HepG2 (cell line): Measurements from ENCODE around the gene DGCR8. TPM values are rescaled to one million over a fixed set of nuclear protein-coding genes. Genes with fewer than 3 reads are reported as not detected.

Source experiments
- ATAC-seq: fragments of 200-7000 bp; cut with Tn5 transposase; 3 replicates; pipeline ENCODE4 v1.9.1; 2020; ENCODE audit warnings: mild to moderate bottlenecking, moderate library complexity
- BruUV-seq: library from RNA; stranded (reverse); fragments of 400-500 nt; replicated peaks from 2 replicates; lab custom pipeline; 2021; lab: Mats Ljungman, UMichigan
- CTCF ChIA-PET: fragments of 300-600 bp; formaldehyde crosslinking; extraction: SDS; loops from one replicate; lab custom pipeline; 2021; ENCODE audit warnings: low total read pairs, inconsistent platforms, low intra/inter-chr PET ratio; lab: Yijun Ruan, JAX
- POLR2A ChIA-PET: fragments of 350-600 bp; sonication (Branson Sonifier 250); formaldehyde crosslinking; loops from one replicate; lab custom pipeline; 2020; ENCODE audit warnings: antibody characterized with exemption, inconsistent platforms; lab: Yijun Ruan, JAX
- DNase-seq: peaks from one replicate; pipeline ENCODE4 v3.0.0-alpha.2; 2015; ENCODE audit warnings: low spot score
- FAIRE-seq: peaks from 3 replicates; lab custom pipeline; 2011; peaks lifted over from hg19 to GRCh38; lab: Jason Lieb, UNC
- H2AFZ ChIP-seq: one replicate; pipeline ENCODE4 v1.6.1; 2011; ENCODE audit warnings: low read length, inconsistent platforms
- H3K27ac ChIP-seq: fragments of 300-600 bp; 3 replicates; pipeline ENCODE4 v1.8.0; 2011; ENCODE audit warnings: mixed run types, mild to moderate bottlenecking, mixed read lengths, low read length, inconsistent platforms; ENCODE audit not compliant: insufficient read depth; ENCODE audit errors: extremely low read length
- H3K27me3 ChIP-seq, 2 experiments: fragments of 200-600 bp in 1 of 2; 2 replicates in 1 of 2; 3 replicates in 1 of 2; pipeline versions ENCODE4 v1.6.0 to v1.8.0; 2011; ENCODE audit warnings: low read length in 2 of 2, mild to moderate bottlenecking in 2 of 2, moderate library complexity in 2 of 2, inconsistent platforms in 1 of 2; ENCODE audit not compliant: insufficient read depth in 2 of 2, control insufficient read depth in 1 of 2
- H3K36me3 ChIP-seq, 2 experiments: fragments of 200-600 bp in 1 of 2; replicated peaks in 1 of 2; 2 replicates in 1 of 2; 3 replicates in 1 of 2; pipeline versions ENCODE4 v1.5.1 to v1.8.0; 2011; ENCODE audit warnings: low read length in 2 of 2, inconsistent platforms in 1 of 2; ENCODE audit not compliant: insufficient read depth in 2 of 2, control insufficient read depth in 1 of 2
- H3K4me1 ChIP-seq: 2 replicates; pipeline ENCODE4 v1.5.1; 2012; ENCODE audit warnings: low read length, inconsistent platforms; ENCODE audit not compliant: insufficient read depth
- H3K4me2 ChIP-seq: 2 replicates; pipeline ENCODE4 v1.6.0; 2011; ENCODE audit warnings: low read depth, low read length, inconsistent platforms
- H3K4me3 ChIP-seq, 3 experiments: fragments of 200-600 bp in 1 of 3; sonication (generic), shearing (Covaris generic) in 1 of 3; replicated peaks in 1 of 3; 2 replicates each; pipeline ENCODE4 v1.5.1; 2011 to 2016; ENCODE audit warnings: low read length in 3 of 3, inconsistent platforms in 2 of 3, low read depth in 2 of 3, mild to moderate bottlenecking in 2 of 3, control low read depth in 1 of 3, mixed read lengths in 1 of 3; ENCODE audit not compliant: insufficient read depth in 1 of 3
- H3K79me2 ChIP-seq: one replicate; pipeline ENCODE4 v1.6.1; 2011; ENCODE audit warnings: low read length, inconsistent platforms; ENCODE audit not compliant: insufficient read depth
- H3K9ac ChIP-seq: 2 replicates; pipeline ENCODE4 v1.6.0; 2011; ENCODE audit warnings: mild to moderate bottlenecking, low read depth, low read length, inconsistent platforms; ENCODE audit not compliant: insufficient read depth
- H3K9me3 ChIP-seq: 2 replicates; pipeline ENCODE4 v1.5.1; 2012; ENCODE audit warnings: mild to moderate bottlenecking, low read length
- H4K20me1 ChIP-seq: 2 replicates; pipeline ENCODE4 v1.6.0; 2011; ENCODE audit warnings: inconsistent platforms, mild to moderate bottlenecking, low read length, moderate library complexity; ENCODE audit not compliant: insufficient read depth
- CENPBD1 ChIP-seq: sonication (generic); formaldehyde crosslinking; IDR thresholded peaks from 2 replicates; pipeline ENCODE4 v1.8.0; 2022; ENCODE audit warnings: missing genetic modification reagents, low read depth, mild to moderate bottlenecking, borderline replicate concordance
- GPN1 ChIP-seq: sonication (generic); formaldehyde crosslinking; IDR thresholded peaks from 2 replicates; pipeline ENCODE4 v1.5.1; 2020; ENCODE audit warnings: missing genetic modification reagents, borderline replicate concordance
- HNF1B ChIP-seq: sonication (generic); formaldehyde crosslinking; IDR thresholded peaks from 2 replicates; pipeline ENCODE4 v1.5.1; 2020; ENCODE audit warnings: mild to moderate bottlenecking, moderate library complexity, missing genetic modification reagents
- NBN ChIP-seq: fragments of 450-650 bp; conservative IDR thresholded peaks from 2 replicates; pipeline ENCODE4 v1.6.1; 2017
- NCOA5 ChIP-seq: sonication (generic); formaldehyde crosslinking; IDR thresholded peaks from 2 replicates; pipeline ENCODE4 v1.4.0; 2020; ENCODE audit warnings: missing genetic modification reagents
- NFAT5 ChIP-seq: sonication (generic); formaldehyde crosslinking; IDR thresholded peaks from 2 replicates; pipeline ENCODE4 v1.4.0; 2020; ENCODE audit warnings: missing genetic modification reagents
- PRDM15 ChIP-seq: sonication (generic); formaldehyde crosslinking; IDR thresholded peaks from 2 replicates; pipeline ENCODE4 v1.4.0; 2020; ENCODE audit warnings: missing genetic modification reagents
- SIN3A ChIP-seq: IDR thresholded peaks from 2 replicates; pipeline ENCODE4 v1.6.1; 2011; ENCODE audit warnings: low read depth, mild to moderate bottlenecking, control low read depth, low read length, borderline replicate concordance
- YEATS2 ChIP-seq: sonication (generic); formaldehyde crosslinking; IDR thresholded peaks from 2 replicates; pipeline ENCODE4 v1.4.0; 2020; ENCODE audit warnings: missing genetic modification reagents, borderline replicate concordance
- ZBTB7A ChIP-seq: sonication (generic); formaldehyde crosslinking; IDR thresholded peaks from 2 replicates; pipeline ENCODE4 v1.8.0; 2022; ENCODE audit warnings: mild to moderate bottlenecking, missing genetic modification reagents
- ZNF24 ChIP-seq: fragments of 450-650 bp; IDR thresholded peaks from 2 replicates; pipeline ENCODE4 v1.6.1; 2017; ENCODE audit warnings: antibody characterized with exemption, mild to moderate bottlenecking
- WGBS: methylation state at CpG from one replicate; pipeline ENCODE4 v1.1.6; 2017; ENCODE audit warnings: low lambda C conversion rate; 5-methylcytosine and 5-hydroxymethylcytosine counted together
- in situ Hi-C: cut with HindIII; loops from 2 replicates; pipeline ENCODE4 v1.10.0; 2017; ENCODE audit warnings: low pct_unique_long_range_greater_than_20kb; ENCODE audit not compliant: extremely low pct_ligation_motif_present
- intact Hi-C: fragments of 100-400 bp; cut with micrococcal nuclease; formaldehyde crosslinking; loops from one replicate; pipeline ENCODE4 v1.10.0; 2022; ENCODE audit not compliant: unreplicated experiment
- polyA plus RNA-seq, 8 experiments: library from polyadenylated mRNA; depleted of rRNA in 3 of 8; stranded (reverse) in 7 of 8; unstranded in 1 of 8; fragments of >200 nt; fragmentation: Illumina TruSeq in 4 of 8; extraction: Trizol in 4 of 8; gene quantifications; 2 replicates each; pipeline versions ENCODE4 v1.2.1 to v1.2.3, GENCODE V29; 2011 to 2016; ENCODE audit warnings: low read depth in 4 of 8, missing spikeins in 1 of 8, mixed read lengths in 1 of 8; ENCODE audit not compliant: insufficient read depth in 1 of 8
- total RNA-seq, 5 experiments: library from RNA; depleted of rRNA; stranded (reverse); fragments of >200 nt; fragmentation: Illumina TruSeq; extraction: Trizol; gene quantifications; 2 replicates each; pipeline ENCODE4 v1.2.3, GENCODE V29; 2016; ENCODE audit warnings: low read depth in 1 of 5
- TF ChIP-seq, protein P1 (sequence below): sonication (generic); formaldehyde crosslinking; conservative IDR thresholded peaks from 2 replicates; pipeline ENCODE4 v1.8.0; 2022; ENCODE audit warnings: low read depth, missing genetic modification reagents

Gene DGCR8
- total and polyA plus RNA-seq, 2 of the 13 experiments (the other 11 are each of a cell fraction or from before 2014, with no cell fraction given), result 10.2 to 23.2 TPM

- WGBS, result 95% methylated on average over 5 of the region's 16 CpGs
- Histone ChIP-seq H3K27ac (no peak overlapping the region), H3K4me3 (no peak overlapping the region), H3K9ac (no peak overlapping the region), H2AFZ (no peak overlapping the region), H3K27me3 (no peaks in the 10 kb centered on the region), H4K20me1 (0 out of 2 replicates have a peak, but pooled peaks cover 6% of the 10 kb centered on the region), H3K36me3 (peaks cover 1 to 5% of the 10 kb centered on the region in 2 experiments; a peak in 2 of 5 replicates), H3K79me2 (peaks cover 10% of the 10 kb centered on the region), H3K9me3 (no peaks in the 10 kb centered on the region), H3K4me1 (no peaks in the 10 kb centered on the region), H3K4me2 (no peak overlapping the region)
- intact Hi-C loops, result no loop called here
- in situ Hi-C loops, result no loop called here
- BruUV-seq, result no TSS peak
- ATAC-seq (no peak), DNase-seq (no peak), FAIRE-seq (no peak)
- ChIA-PET POLR2A (no interaction called here), CTCF (no interaction called here)
- TF ChIP-seq HNF1B (CRISPR knock-in tag) (no peak), NFAT5 (no peak), YEATS2 (CRISPR knock-in tag) (no peak), GPN1 (CRISPR knock-in tag) (no peak), ZNF24 (no peak), SIN3A (no peak), ZBTB7A (CRISPR knock-in tag) (no peak), PRDM15 (CRISPR knock-in tag) (no peak), CENPBD1 (CRISPR knock-in tag) (no peak), NBN (no peak), NCOA5 (CRISPR knock-in tag) (no peak)
- TF ChIP-seq, protein P1, sequence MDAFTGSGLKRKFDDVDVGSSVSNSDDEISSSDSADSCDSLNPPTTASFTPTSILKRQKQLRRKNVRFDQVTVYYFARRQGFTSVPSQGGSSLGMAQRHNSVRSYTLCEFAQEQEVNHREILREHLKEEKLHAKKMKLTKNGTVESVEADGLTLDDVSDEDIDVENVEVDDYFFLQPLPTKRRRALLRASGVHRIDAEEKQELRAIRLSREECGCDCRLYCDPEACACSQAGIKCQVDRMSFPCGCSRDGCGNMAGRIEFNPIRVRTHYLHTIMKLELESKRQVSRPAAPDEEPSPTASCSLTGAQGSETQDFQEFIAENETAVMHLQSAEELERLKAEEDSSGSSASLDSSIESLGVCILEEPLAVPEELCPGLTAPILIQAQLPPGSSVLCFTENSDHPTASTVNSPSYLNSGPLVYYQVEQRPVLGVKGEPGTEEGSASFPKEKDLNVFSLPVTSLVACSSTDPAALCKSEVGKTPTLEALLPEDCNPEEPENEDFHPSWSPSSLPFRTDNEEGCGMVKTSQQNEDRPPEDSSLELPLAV (CRISPR knock-in tag), result no peak
These were observed 58.8 kb downstream of the DGCR8 start for GRCh38 chr22:20138868-20139267.
